ENCODE measurements around the gene ZNF497. TPM values are rescaled to one million over a fixed set of nuclear protein-coding genes. Genes with fewer than 3 reads are reported as not detected.
A peak's percentile ranks its signal among the peaks of the same experiment; 100 is the strongest.

Gene ZNF497
- total and polyA plus RNA-seq, 8 donors, result 0.76 to 4.4 (median 3.1) TPM

DNA sequence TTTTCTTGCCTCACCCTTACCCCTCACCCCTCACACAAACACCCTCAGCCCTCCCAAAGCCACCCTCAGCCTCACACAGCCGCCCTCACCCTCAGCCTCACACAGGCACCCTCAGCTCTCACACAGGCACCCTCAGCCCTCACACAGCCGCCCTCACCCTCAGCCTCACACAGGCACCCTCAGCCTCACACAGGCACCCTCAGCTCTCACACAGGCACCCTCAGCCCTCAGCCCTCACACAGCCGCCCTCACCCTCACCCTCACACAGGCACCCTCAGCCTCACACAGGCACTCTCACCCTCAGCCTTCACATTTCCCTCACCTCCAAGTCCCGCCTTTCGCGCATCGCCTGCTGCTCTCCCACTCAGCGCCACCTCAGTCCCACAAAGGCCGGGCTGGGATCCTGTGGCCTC, 36.0 kb downstream of the ZNF497 start:
- H3K4me3 ChIP-seq, result peak overlapping the region; percentile 59 to 82
- DNase-seq (no peak), ATAC-seq (peak; percentile 24)
- no peak for TF ChIP-seq CTCF (IDR thresholded peaks at IDR 0.05)
- no peaks in the 10 kb centered on the region for H3K9me3 ChIP-seq
- H3K27me3 ChIP-seq, result no peaks in the 10 kb centered on the region
- H3K36me3 ChIP-seq, result no peaks in the 10 kb centered on the region
- intact Hi-C loops (cut with DNase I), result no loop called here
- H3K27ac ChIP-seq, result peak overlapping the region in 1 of 2 donors; percentile 88
- peaks cover 15 to 30% of the 10 kb centered on the region in 2 donors for H3K4me1 ChIP-seq

DNA sequence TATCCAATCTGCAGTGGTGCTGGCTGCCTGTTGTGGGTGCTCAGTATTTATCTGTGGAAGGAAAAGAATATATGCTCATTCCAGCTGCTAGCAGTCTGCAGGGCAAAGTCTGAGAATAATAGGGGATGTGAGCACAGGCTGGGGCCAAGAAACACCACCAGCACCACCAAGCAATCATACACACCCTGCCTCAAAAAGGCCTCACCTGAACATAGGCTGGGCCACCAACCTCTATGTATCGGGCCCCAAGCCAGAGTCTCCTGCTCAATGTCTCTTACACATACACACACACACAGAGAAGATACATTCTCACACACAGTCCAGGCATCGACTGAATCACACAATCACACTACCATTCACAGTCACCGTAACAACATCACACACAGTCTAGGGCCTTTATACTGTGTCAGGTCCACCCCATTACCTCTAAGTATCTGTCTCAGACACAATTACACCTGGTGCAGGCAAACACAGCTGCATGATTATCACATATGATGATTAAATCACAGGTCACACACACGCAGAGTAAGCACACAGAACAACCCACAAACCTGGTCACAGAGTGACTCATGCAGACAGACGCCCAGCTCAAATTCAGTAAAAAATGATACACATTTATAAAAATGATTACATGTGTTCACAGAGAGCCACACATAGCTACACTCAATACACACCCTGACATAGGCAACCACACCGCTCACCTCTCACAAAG, 37.1 kb downstream of the ZNF497 start:
- ATAC-seq, result no peak
- no peak for DNase-seq
- peak overlapping the region in 1 of 2 donors; percentile 59 for H3K4me3 ChIP-seq
- no peak for TF ChIP-seq CTCF (IDR thresholded peaks at IDR 0.05)
- intact Hi-C loops (cut with DNase I), result no loop called here
- H3K36me3 ChIP-seq, result no peaks in the 10 kb centered on the region
- H3K9me3 ChIP-seq, result no peaks in the 10 kb centered on the region
- peaks cover 15 to 30% of the 10 kb centered on the region in 2 donors for H3K4me1 ChIP-seq
- H3K27me3 ChIP-seq, result no peaks in the 10 kb centered on the region
- no peak overlapping the region for H3K27ac ChIP-seq

DNA sequence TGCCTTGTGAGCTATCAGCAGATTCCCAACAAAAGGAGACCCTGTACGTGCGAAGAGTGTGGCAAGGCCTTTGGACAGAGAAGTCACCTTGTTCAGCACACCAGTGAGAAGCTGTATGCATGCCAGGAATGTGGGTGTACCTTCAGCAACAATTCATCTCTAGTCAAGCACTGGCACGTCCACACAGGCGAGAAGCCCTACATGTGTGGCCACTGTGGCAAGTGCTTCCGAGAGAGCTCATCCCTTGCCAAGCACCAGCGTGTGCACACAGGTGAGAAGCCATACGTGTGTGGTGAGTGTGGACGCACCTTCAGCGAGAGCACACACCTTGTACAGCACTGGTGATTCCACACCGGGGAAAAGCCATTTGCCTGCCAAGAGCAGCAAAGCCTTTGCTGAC, 43.3 kb downstream of the ZNF497 start:
- DNase-seq (no peak), ATAC-seq (no peak)
- H3K36me3 ChIP-seq, result peaks cover 0 to 22% of the 10 kb centered on the region in 2 donors
- no peaks in the 10 kb centered on the region for H3K27me3 ChIP-seq
- H3K9me3 ChIP-seq, result no peaks in the 10 kb centered on the region
- H3K27ac ChIP-seq, result no peak overlapping the region
- no peak for TF ChIP-seq CTCF (IDR thresholded peaks at IDR 0.05)
- H3K4me1 ChIP-seq, result no peaks in the 10 kb centered on the region
- intact Hi-C loops (cut with DNase I), result no loop called here
- H3K4me3 ChIP-seq, result no peak overlapping the region

DNA sequence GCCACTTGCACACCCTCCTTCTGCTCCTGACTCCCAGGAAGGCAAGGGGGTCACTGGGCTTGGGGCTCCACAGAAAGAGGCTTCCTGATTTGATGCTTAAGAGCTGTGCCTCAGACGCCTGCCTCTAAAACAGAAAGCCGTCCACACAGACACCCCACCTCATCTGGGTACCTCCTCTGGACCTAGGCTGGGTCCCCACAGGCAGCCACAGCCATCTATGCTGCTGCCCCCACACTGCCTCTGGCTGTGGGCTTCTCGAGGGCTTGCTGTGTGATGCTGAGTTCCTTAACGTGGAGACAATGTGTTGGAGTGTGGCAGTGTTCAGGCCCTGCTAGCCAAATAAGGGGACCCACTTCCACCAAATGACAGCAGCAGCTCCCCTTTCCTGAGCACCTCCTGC, 44.3 kb downstream of the ZNF497 start:
- no peaks in the 10 kb centered on the region for H3K4me1 ChIP-seq
- no peak overlapping the region for H3K4me3 ChIP-seq
- intact Hi-C loops (cut with DNase I), result no loop called here
- ATAC-seq (no peak), DNase-seq (no peak)
- H3K27ac ChIP-seq, result no peak overlapping the region
- H3K9me3 ChIP-seq, result no peaks in the 10 kb centered on the region
- peaks cover 0 to 32% of the 10 kb centered on the region in 2 donors for H3K36me3 ChIP-seq
- no peak for TF ChIP-seq CTCF (IDR thresholded peaks at IDR 0.05)
- H3K27me3 ChIP-seq, result no peaks in the 10 kb centered on the region

DNA sequence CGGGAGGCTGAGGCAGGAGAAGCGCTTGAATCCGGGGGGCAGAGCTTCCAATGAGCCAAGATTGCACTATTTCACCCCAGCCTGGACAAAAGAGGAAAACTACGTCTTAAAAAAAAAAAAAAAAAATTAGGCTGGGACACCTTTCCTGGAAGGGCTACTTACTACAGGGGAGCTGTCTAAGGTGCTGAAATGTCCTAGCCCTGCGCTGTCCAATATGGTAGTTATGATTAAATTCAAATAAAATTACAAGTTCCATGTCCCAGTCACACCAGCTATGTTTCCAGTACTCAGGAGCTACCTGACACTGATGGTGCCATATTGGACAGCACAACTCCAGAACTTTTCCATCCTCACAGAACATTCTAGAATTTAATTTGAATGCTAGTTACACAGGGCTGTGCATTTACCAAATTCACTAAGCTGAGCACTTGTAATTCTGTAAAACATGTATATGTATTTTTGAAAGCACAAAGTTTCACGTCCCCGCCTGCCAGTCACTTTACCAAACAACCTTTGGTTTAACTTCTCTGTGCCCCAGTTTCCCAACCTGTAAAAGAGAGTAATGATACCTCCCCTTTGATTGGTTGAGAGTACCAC, 45.0 kb downstream of the ZNF497 start:
- no peaks in the 10 kb centered on the region for H3K9me3 ChIP-seq
- intact Hi-C loops (cut with DNase I), result no loop called here
- TF ChIP-seq CTCF (IDR thresholded peaks at IDR 0.05), result no peak
- peaks cover 0 to 39% of the 10 kb centered on the region in 2 donors for H3K36me3 ChIP-seq
- no peaks in the 10 kb centered on the region for H3K27me3 ChIP-seq
- no peak overlapping the region for H3K4me3 ChIP-seq
- no peak overlapping the region for H3K27ac ChIP-seq
- H3K4me1 ChIP-seq, result no peaks in the 10 kb centered on the region
- DNase-seq, result peak in 2 of 4 donors; percentile 13 to 30
- ATAC-seq, result peak; percentile 69
